HepG2 (cell line): ENCODE data around the gene CD40. TPM values are rescaled to one million over a fixed set of nuclear protein-coding genes. Genes with fewer than 3 reads are reported as not detected.

Experiments used
- RFXAP ChIP-seq: sonication (generic); formaldehyde crosslinking; IDR thresholded peaks from 2 replicates; pipeline ENCODE4 v1.4.0; 2020; ENCODE audit warnings: missing genetic modification reagents, borderline replicate concordance
- RORA ChIP-seq: sonication (generic); formaldehyde crosslinking; IDR thresholded peaks from 2 replicates; pipeline ENCODE4 v1.5.0; 2020; ENCODE audit warnings: mild to moderate bottlenecking, missing genetic modification reagents, moderate library complexity
- SNRNP70 ChIP-seq: fragments of 200-400 bp; formaldehyde crosslinking; IDR thresholded peaks from 2 replicates; pipeline ENCODE4 v1.6.1; 2017; ENCODE audit warnings: mild to moderate bottlenecking, low read depth, low read length, moderate library complexity
- TOPORS ChIP-seq: sonication (generic); formaldehyde crosslinking; IDR thresholded peaks from 2 replicates; pipeline ENCODE4 v1.8.0; 2023; ENCODE audit warnings: mild to moderate bottlenecking, missing genetic modification reagents
- ZBTB42 ChIP-seq: sonication (generic); formaldehyde crosslinking; IDR thresholded peaks from 2 replicates; pipeline ENCODE4 v1.5.0; 2020; ENCODE audit warnings: mild to moderate bottlenecking, missing genetic modification reagents
- ZFYVE20 ChIP-seq: sonication (generic); formaldehyde crosslinking; IDR thresholded peaks from 2 replicates; pipeline ENCODE4 v1.8.0; 2023; ENCODE audit warnings: low read depth, mild to moderate bottlenecking, moderate library complexity, missing genetic modification reagents, borderline replicate concordance
- ZKSCAN8 ChIP-seq: IDR thresholded peaks from 2 replicates; pipeline ENCODE4 v1.6.1; 2016; ENCODE audit warnings: borderline replicate concordance, missing genetic modification reagents, missing compliant biosample characterization
- ZMYM2 ChIP-seq: sonication (generic); formaldehyde crosslinking; IDR thresholded peaks from 2 replicates; pipeline ENCODE4 v1.8.0; 2022; ENCODE audit warnings: mild to moderate bottlenecking, missing genetic modification reagents
- ZNF292 ChIP-seq: sonication (generic); formaldehyde crosslinking; IDR thresholded peaks from 2 replicates; pipeline ENCODE4 v1.8.1; 2022; ENCODE audit warnings: mild to moderate bottlenecking, low read depth, missing genetic modification reagents, borderline replicate concordance
- ZNF670 ChIP-seq: sonication (generic); formaldehyde crosslinking; IDR thresholded peaks from 2 replicates; pipeline ENCODE4 v1.8.0; 2022; ENCODE audit warnings: mild to moderate bottlenecking, missing genetic modification reagents, borderline replicate concordance
- ZNF782 ChIP-seq: sonication (generic); formaldehyde crosslinking; IDR thresholded peaks from 2 replicates; pipeline ENCODE4 v1.4.0; 2020; ENCODE audit warnings: missing genetic modification reagents, mild to moderate bottlenecking, borderline replicate concordance
- ZSCAN21 ChIP-seq: sonication (generic); formaldehyde crosslinking; IDR thresholded peaks from 2 replicates; pipeline ENCODE4 v1.8.0; 2022; ENCODE audit warnings: mild to moderate bottlenecking, missing genetic modification reagents, moderate library complexity, borderline replicate concordance
- polyA plus RNA-seq, 8 experiments: library from polyadenylated mRNA; depleted of rRNA in 3 of 8; stranded (reverse) in 7 of 8; unstranded in 1 of 8; fragments of >200 nt; fragmentation: Illumina TruSeq in 4 of 8; extraction: Trizol in 4 of 8; gene quantifications; 2 replicates each; pipeline versions ENCODE4 v1.2.1 to v1.2.3, GENCODE V29; 2011 to 2016; ENCODE audit warnings: low read depth in 4 of 8, missing spikeins in 1 of 8, mixed read lengths in 1 of 8; ENCODE audit not compliant: insufficient read depth in 1 of 8
- total RNA-seq, 5 experiments: library from RNA; depleted of rRNA; stranded (reverse); fragments of >200 nt; fragmentation: Illumina TruSeq; extraction: Trizol; gene quantifications; 2 replicates each; pipeline ENCODE4 v1.2.3, GENCODE V29; 2016; ENCODE audit warnings: low read depth in 1 of 5
- TF ChIP-seq, protein P1 (sequence below): sonication (generic); formaldehyde crosslinking; IDR thresholded peaks from 2 replicates; pipeline ENCODE4 v1.5.1; 2020; ENCODE audit warnings: mild to moderate bottlenecking, missing genetic modification reagents, moderate library complexity
- TF ChIP-seq, protein P2 (sequence below): IDR thresholded peaks from 2 replicates; pipeline ENCODE4 v1.4.0; 2020; ENCODE audit warnings: mild to moderate bottlenecking, missing genetic modification reagents
- TF ChIP-seq, protein P3 (sequence below): sonication (generic); formaldehyde crosslinking; conservative IDR thresholded peaks from 2 replicates; pipeline ENCODE4 v1.4.0; 2020; ENCODE audit warnings: missing genetic modification reagents
- TF ChIP-seq, protein P4 (sequence below): sonication (generic); formaldehyde crosslinking; IDR thresholded peaks from 2 replicates; pipeline ENCODE4 v1.4.0; 2020; ENCODE audit warnings: low read depth, mild to moderate bottlenecking, missing genetic modification reagents
- TF ChIP-seq, protein P5 (sequence below): sonication (generic); formaldehyde crosslinking; IDR thresholded peaks from 2 replicates; pipeline ENCODE4 v1.4.0; 2020; ENCODE audit warnings: missing genetic modification reagents

Gene CD40
- total and polyA plus RNA-seq, 2 of the 13 experiments (the other 11 are each of a cell fraction or from before 2014, with no cell fraction given) = 4.6 to 13.4 TPM

DNA sequence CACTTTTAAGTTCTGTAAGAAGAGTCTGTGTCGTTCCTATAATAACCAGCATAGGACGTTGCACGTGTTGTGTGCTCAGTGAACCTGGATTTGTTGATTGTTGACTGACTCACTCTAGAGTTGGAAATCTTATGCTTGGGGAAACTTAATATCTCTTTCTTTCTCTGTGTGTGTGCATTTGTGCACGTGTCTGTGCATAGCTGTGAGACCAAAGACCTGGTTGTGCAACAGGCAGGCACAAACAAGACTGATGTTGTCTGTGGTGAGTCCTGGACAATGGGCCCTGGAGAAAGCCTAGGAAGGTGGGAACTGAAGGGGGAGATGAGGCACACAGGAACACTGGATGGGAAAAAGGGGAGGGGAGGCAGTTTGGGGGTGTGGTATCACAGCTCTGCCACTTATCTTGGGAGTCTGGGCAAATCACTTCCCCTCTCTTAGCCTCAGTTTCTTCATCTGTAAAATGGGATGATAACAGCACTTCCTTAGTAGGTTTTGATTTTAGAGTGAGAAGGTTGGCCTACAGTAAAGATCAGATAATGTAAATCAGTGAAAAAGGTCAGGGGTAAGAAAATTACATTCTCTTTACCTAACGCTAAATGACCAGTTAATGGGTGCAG, 8.4 kb downstream of the CD40 start (continued):
- TF ChIP-seq, protein P1, sequence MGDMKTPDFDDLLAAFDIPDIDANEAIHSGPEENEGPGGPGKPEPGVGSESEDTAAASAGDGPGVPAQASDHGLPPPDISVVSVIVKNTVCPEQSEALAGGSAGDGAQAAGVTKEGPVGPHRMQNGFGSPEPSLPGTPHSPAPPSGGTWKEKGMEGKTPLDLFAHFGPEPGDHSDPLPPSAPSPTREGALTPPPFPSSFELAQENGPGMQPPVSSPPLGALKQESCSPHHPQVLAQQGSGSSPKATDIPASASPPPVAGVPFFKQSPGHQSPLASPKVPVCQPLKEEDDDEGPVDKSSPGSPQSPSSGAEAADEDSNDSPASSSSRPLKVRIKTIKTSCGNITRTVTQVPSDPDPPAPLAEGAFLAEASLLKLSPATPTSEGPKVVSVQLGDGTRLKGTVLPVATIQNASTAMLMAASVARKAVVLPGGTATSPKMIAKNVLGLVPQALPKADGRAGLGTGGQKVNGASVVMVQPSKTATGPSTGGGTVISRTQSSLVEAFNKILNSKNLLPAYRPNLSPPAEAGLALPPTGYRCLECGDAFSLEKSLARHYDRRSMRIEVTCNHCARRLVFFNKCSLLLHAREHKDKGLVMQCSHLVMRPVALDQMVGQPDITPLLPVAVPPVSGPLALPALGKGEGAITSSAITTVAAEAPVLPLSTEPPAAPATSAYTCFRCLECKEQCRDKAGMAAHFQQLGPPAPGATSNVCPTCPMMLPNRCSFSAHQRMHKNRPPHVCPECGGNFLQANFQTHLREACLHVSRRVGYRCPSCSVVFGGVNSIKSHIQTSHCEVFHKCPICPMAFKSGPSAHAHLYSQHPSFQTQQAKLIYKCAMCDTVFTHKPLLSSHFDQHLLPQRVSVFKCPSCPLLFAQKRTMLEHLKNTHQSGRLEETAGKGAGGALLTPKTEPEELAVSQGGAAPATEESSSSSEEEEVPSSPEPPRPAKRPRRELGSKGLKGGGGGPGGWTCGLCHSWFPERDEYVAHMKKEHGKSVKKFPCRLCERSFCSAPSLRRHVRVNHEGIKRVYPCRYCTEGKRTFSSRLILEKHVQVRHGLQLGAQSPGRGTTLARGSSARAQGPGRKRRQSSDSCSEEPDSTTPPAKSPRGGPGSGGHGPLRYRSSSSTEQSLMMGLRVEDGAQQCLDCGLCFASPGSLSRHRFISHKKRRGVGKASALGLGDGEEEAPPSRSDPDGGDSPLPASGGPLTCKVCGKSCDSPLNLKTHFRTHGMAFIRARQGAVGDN = no peak
- TF ChIP-seq ZBTB42 = no peak
- TF ChIP-seq, protein P2, sequence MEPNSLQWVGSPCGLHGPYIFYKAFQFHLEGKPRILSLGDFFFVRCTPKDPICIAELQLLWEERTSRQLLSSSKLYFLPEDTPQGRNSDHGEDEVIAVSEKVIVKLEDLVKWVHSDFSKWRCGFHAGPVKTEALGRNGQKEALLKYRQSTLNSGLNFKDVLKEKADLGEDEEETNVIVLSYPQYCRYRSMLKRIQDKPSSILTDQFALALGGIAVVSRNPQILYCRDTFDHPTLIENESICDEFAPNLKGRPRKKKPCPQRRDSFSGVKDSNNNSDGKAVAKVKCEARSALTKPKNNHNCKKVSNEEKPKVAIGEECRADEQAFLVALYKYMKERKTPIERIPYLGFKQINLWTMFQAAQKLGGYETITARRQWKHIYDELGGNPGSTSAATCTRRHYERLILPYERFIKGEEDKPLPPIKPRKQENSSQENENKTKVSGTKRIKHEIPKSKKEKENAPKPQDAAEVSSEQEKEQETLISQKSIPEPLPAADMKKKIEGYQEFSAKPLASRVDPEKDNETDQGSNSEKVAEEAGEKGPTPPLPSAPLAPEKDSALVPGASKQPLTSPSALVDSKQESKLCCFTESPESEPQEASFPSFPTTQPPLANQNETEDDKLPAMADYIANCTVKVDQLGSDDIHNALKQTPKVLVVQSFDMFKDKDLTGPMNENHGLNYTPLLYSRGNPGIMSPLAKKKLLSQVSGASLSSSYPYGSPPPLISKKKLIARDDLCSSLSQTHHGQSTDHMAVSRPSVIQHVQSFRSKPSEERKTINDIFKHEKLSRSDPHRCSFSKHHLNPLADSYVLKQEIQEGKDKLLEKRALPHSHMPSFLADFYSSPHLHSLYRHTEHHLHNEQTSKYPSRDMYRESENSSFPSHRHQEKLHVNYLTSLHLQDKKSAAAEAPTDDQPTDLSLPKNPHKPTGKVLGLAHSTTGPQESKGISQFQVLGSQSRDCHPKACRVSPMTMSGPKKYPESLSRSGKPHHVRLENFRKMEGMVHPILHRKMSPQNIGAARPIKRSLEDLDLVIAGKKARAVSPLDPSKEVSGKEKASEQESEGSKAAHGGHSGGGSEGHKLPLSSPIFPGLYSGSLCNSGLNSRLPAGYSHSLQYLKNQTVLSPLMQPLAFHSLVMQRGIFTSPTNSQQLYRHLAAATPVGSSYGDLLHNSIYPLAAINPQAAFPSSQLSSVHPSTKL = peak; percentile 56; the same call in 1 of the 2 replicates
- no peak for TF ChIP-seq RFXAP
- TF ChIP-seq, protein P3, sequence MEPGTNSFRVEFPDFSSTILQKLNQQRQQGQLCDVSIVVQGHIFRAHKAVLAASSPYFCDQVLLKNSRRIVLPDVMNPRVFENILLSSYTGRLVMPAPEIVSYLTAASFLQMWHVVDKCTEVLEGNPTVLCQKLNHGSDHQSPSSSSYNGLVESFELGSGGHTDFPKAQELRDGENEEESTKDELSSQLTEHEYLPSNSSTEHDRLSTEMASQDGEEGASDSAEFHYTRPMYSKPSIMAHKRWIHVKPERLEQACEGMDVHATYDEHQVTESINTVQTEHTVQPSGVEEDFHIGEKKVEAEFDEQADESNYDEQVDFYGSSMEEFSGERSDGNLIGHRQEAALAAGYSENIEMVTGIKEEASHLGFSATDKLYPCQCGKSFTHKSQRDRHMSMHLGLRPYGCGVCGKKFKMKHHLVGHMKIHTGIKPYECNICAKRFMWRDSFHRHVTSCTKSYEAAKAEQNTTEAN (CRISPR knock-in tag) = peak; percentile 99
- TF ChIP-seq SNRNP70 = no peak
- no peak for TF ChIP-seq ZNF670 (CRISPR knock-in tag)
- no peak for TF ChIP-seq RORA (CRISPR knock-in tag)
- no peak for TF ChIP-seq ZNF292 (CRISPR knock-in tag)
- no peak for TF ChIP-seq ZMYM2 (CRISPR knock-in tag)
- TF ChIP-seq TOPORS (CRISPR knock-in tag) = no peak
- TF ChIP-seq ZNF782 (CRISPR knock-in tag) = no peak
- no peak for TF ChIP-seq ZKSCAN8
- TF ChIP-seq, protein P4, sequence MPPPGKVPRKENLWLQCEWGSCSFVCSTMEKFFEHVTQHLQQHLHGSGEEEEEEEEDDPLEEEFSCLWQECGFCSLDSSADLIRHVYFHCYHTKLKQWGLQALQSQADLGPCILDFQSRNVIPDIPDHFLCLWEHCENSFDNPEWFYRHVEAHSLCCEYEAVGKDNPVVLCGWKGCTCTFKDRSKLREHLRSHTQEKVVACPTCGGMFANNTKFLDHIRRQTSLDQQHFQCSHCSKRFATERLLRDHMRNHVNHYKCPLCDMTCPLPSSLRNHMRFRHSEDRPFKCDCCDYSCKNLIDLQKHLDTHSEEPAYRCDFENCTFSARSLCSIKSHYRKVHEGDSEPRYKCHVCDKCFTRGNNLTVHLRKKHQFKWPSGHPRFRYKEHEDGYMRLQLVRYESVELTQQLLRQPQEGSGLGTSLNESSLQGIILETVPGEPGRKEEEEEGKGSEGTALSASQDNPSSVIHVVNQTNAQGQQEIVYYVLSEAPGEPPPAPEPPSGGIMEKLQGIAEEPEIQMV (CRISPR knock-in tag) = no peak
- no peak for TF ChIP-seq ZFYVE20 (CRISPR knock-in tag)
- no peak for TF ChIP-seq ZSCAN21 (CRISPR knock-in tag)
- TF ChIP-seq, protein P5, sequence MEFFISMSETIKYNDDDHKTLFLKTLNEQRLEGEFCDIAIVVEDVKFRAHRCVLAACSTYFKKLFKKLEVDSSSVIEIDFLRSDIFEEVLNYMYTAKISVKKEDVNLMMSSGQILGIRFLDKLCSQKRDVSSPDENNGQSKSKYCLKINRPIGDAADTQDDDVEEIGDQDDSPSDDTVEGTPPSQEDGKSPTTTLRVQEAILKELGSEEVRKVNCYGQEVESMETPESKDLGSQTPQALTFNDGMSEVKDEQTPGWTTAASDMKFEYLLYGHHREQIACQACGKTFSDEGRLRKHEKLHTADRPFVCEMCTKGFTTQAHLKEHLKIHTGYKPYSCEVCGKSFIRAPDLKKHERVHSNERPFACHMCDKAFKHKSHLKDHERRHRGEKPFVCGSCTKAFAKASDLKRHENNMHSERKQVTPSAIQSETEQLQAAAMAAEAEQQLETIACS = no peak
